Stimulated activated CD8-positive, alpha-beta memory T cell treated with anti-CD3 and anti-CD28 coated beads, Interleukin-4, amount 100 ng/mL, for 24 hours (primary cell): ENCODE results near the gene TMEM119.
"Not testable (repeated sequence)": the region's sequence is repeated elsewhere in the genome, so short reads cannot be mapped to it uniquely, and the experiment has no call there.

Experiments
- DNase-seq: peaks from one replicate; pipeline ENCODE4 v3.0.0-alpha.2; 2020; ENCODE audit warnings: low read depth

TMEM119 gene

GRCh38 chr12:108634341-108634751 lies 36.5 kb upstream of the TMEM119 start:
- no peak for DNase-seq

- DNase-seq: peak; percentile 76
These were observed 35.8 kb upstream of the TMEM119 start, which contains the start of gene SELPLG for GRCh38 chr12:108633534-108634248. TSS of gene SELPLG (minus strand) at chr12:108633894. CDS start at chr12:108624307, 9,587 bp downstream.

GRCh38 chr12:108633081-108633533 lies 35.2 kb upstream of the TMEM119 start:
- DNase-seq: no peak

- not testable (repeated sequence) for DNase-seq
These were observed 33.4 kb upstream of the TMEM119 start for GRCh38 chr12:108631261-108631660.

GRCh38 chr12:108630481-108631207 lies 32.8 kb upstream of the TMEM119 start:
- DNase-seq: no peak

GRCh38 chr12:108629824-108630476 lies 32.1 kb upstream of the TMEM119 start:
- no peak for DNase-seq

- no peak for DNase-seq
These were observed 31.3 kb upstream of the TMEM119 start for GRCh38 chr12:108629151-108629550.

- no peak for DNase-seq
These were observed 29.4 kb upstream of the TMEM119 start for GRCh38 chr12:108627134-108627920.

- DNase-seq: no peak
These were observed 27.3 kb upstream of the TMEM119 start for GRCh38 chr12:108625228-108625627.

- DNase-seq: no peak
These were observed 25.7 kb upstream of the TMEM119 start for GRCh38 chr12:108623577-108623976.

GRCh38 chr12:108622921-108623514 lies 25.1 kb upstream of the TMEM119 start:
- no peak for DNase-seq

- DNase-seq: no peak
These were observed 24.5 kb upstream of the TMEM119 start for GRCh38 chr12:108622421-108622820.

- DNase-seq: no peak
These were observed 23.3 kb upstream of the TMEM119 start for GRCh38 chr12:108621161-108621560.

- no peak for DNase-seq
These were observed 22.5 kb upstream of the TMEM119 start for GRCh38 chr12:108620236-108620879.

GRCh38 chr12:108619369-108620160 lies 21.7 kb upstream of the TMEM119 start:
- DNase-seq: no peak

GRCh38 chr12:108618953-108619274 lies 21.0 kb upstream of the TMEM119 start:
- DNase-seq: not testable (repeated sequence)

- DNase-seq: peak; percentile 64
These were observed 20.4 kb upstream of the TMEM119 start for GRCh38 chr12:108618079-108618952.

GRCh38 chr12:108616941-108617858 lies 19.3 kb upstream of the TMEM119 start:
- peak; percentile 68 for DNase-seq
